HFFc6 (cell line): ENCODE results near the gene TLR6. TPM values are rescaled to one million over a fixed set of nuclear protein-coding genes. Genes with fewer than 3 reads are reported as not detected.

Experiments
- DNase-seq: peaks from one replicate; pipeline ENCODE4 v3.0.0-alpha.2; 2018
- H3K27ac Mint-ChIP-seq: 2 replicates; pipeline ENCODE4 v1.8.0; 2020; ENCODE audit warnings: mild to moderate bottlenecking, mixed read lengths
- H3K27me3 Mint-ChIP-seq: 2 replicates; pipeline ENCODE4 v1.8.0; 2021; ENCODE audit warnings: mild to moderate bottlenecking, moderate library complexity, mixed read lengths; ENCODE audit not compliant: insufficient read depth
- H3K36me3 Mint-ChIP-seq: 2 replicates; pipeline ENCODE4 v1.8.0; 2021; ENCODE audit warnings: low read depth, mixed read lengths
- H3K4me1 Mint-ChIP-seq: 2 replicates; pipeline ENCODE4 v1.8.0; 2020; ENCODE audit warnings: low read depth, mixed read lengths
- H3K4me3 Mint-ChIP-seq: 2 replicates; pipeline ENCODE4 v1.8.0; 2020; ENCODE audit warnings: mild to moderate bottlenecking, moderate library complexity, mixed read lengths
- H3K9me3 Mint-ChIP-seq: 2 replicates; pipeline ENCODE4 v1.8.0; 2020; ENCODE audit warnings: mild to moderate bottlenecking, mixed read lengths
- CTCF ChIP-seq: fragments of 200-600 bp; sonication (generic); IDR thresholded peaks from 2 replicates; pipeline ENCODE4 v1.5.0; 2021; ENCODE audit warnings: antibody characterized with exemption, mild to moderate bottlenecking
- total RNA-seq, 6 experiments: library from RNA; stranded (reverse); fragmentation: NEBNext Ultra II Directional; extraction: Animal tissue kit (Norgen Biotek cat#: 25700); gene quantifications; 2 replicates in 1 of 6; 3 replicates in 5 of 6; pipeline ENCODE4 v1.2.3, GENCODE V29; 2021

Gene TLR6
- total RNA-seq, 6 experiments from 2014 or later, result 0.76 to 1.3 (median 0.97) TPM

- H3K4me3 Mint-ChIP-seq, result no peak overlapping the region
- H3K36me3 Mint-ChIP-seq, result peaks cover 16% of the 10 kb centered on the region
- DNase-seq, result no peak
- peaks cover 13% of the 10 kb centered on the region for H3K27me3 Mint-ChIP-seq
- peaks cover 12% of the 10 kb centered on the region; the same call in 1 of the 2 replicates for H3K9me3 Mint-ChIP-seq
- no peak overlapping the region for H3K27ac Mint-ChIP-seq
- TF ChIP-seq CTCF, result no peak
- H3K4me1 Mint-ChIP-seq, result no peaks in the 10 kb centered on the region
Observed at GRCh38 chr4:38846015-38846414, 10.6 kb downstream of the TLR6 start.

GRCh38 chr4:38842994-38843393 is 13.6 kb downstream of the TLR6 start:
- DNase-seq, result no peak
- no peak for TF ChIP-seq CTCF
- Mint-ChIP-seq H3K4me3 (no peak overlapping the region), H3K4me1 (peaks cover 6% of the 10 kb centered on the region), H3K27me3 (peaks cover 16% of the 10 kb centered on the region), H3K36me3 (no peaks in the 10 kb centered on the region), H3K27ac (no peak overlapping the region), H3K9me3 (no peaks in the 10 kb centered on the region)

GRCh38 chr4:38837849-38838248 is 18.8 kb downstream of the TLR6 start:
- Mint-ChIP-seq H3K27me3 (peaks cover 14% of the 10 kb centered on the region; the same call in 1 of the 2 replicates), H3K4me3 (no peak overlapping the region), H3K9me3 (peaks cover 5% of the 10 kb centered on the region; the same call in 1 of the 2 replicates), H3K4me1 (peaks cover 15% of the 10 kb centered on the region), H3K27ac (no peak overlapping the region), H3K36me3 (no peaks in the 10 kb centered on the region)
- no peak for TF ChIP-seq CTCF
- peak; percentile 61 for DNase-seq

- Mint-ChIP-seq H3K27ac (no peak overlapping the region), H3K27me3 (peaks cover 18% of the 10 kb centered on the region), H3K36me3 (no peaks in the 10 kb centered on the region), H3K4me1 (peaks cover 15% of the 10 kb centered on the region), H3K4me3 (no peak overlapping the region), H3K9me3 (peaks cover 5% of the 10 kb centered on the region; the same call in 1 of the 2 replicates)
- DNase-seq, result no peak
- no peak for TF ChIP-seq CTCF
Observed at GRCh38 chr4:38837334-38837733, 19.3 kb downstream of the TLR6 start.

- TF ChIP-seq CTCF, result no peak
- H3K4me1 Mint-ChIP-seq, result peaks cover 31% of the 10 kb centered on the region
- no peaks in the 10 kb centered on the region for H3K36me3 Mint-ChIP-seq
- peaks cover 12% of the 10 kb centered on the region for H3K27me3 Mint-ChIP-seq
- H3K27ac Mint-ChIP-seq, result no peak overlapping the region
- no peak for DNase-seq
- H3K9me3 Mint-ChIP-seq, result peaks cover 5% of the 10 kb centered on the region; the same call in 1 of the 2 replicates
- H3K4me3 Mint-ChIP-seq, result no peak overlapping the region
Observed at GRCh38 chr4:38834570-38834969, 22.0 kb downstream of the TLR6 start.
